HG03521 (cell line): ENCODE results near the gene HOXD10.

Source experiments
- ATAC-seq: cut with Tn5 transposase; IDR thresholded peaks from one replicate; pipeline ENCODE4 v1.9.1; 2021; ENCODE audit warnings: mild to moderate bottlenecking, moderate library complexity; ENCODE audit not compliant: unreplicated experiment

HOXD10 gene

GRCh38 chr2:176082525-176082823, 34.1 kb upstream of the HOXD10 start:
- no peak for ATAC-seq

- no peak for ATAC-seq
Observed at GRCh38 chr2:176082824-176083751, 33.5 kb upstream of the HOXD10 start.

- ATAC-seq: no peak
Observed at GRCh38 chr2:176083796-176084261, 32.7 kb upstream of the HOXD10 start, which contains the start of gene EVX2. EVX2 (minus strand) TSS chr2:176083962; CDS start chr2:176083776, 186 bp downstream.

- ATAC-seq: no peak
Observed at GRCh38 chr2:176084611-176085119, 31.9 kb upstream of the HOXD10 start.

GRCh38 chr2:176085120-176085788, 31.3 kb upstream of the HOXD10 start:
- no peak for ATAC-seq

GRCh38 chr2:176085861-176086771, 30.5 kb upstream of the HOXD10 start:
- no peak for ATAC-seq

GRCh38 chr2:176087330-176088047, 29.1 kb upstream of the HOXD10 start:
- no peak for ATAC-seq

GRCh38 chr2:176088048-176088936, 28.3 kb upstream of the HOXD10 start:
- ATAC-seq: no peak

GRCh38 chr2:176088937-176089842, 27.4 kb upstream of the HOXD10 start:
- ATAC-seq: no peak

- no peak for ATAC-seq
Observed at GRCh38 chr2:176089843-176090395, 26.7 kb upstream of the HOXD10 start.

- ATAC-seq: no peak
Observed at GRCh38 chr2:176090862-176091261, 25.7 kb upstream of the HOXD10 start.

- ATAC-seq: no peak
Observed at GRCh38 chr2:176091329-176092258, 25.0 kb upstream of the HOXD10 start.

GRCh38 chr2:176092270-176093144, 24.1 kb upstream of the HOXD10 start, which contains the start of gene HOXD13:
HOXD13 (plus strand) TSS chr2:176092721; CDS start chr2:176092891, 170 bp downstream.
- ATAC-seq: no peak

GRCh38 chr2:176093145-176093897, 23.3 kb upstream of the HOXD10 start:
- ATAC-seq: no peak

GRCh38 chr2:176093898-176094249, 22.7 kb upstream of the HOXD10 start:
- no peak for ATAC-seq
